Measurements from ENCODE around the gene NOL12.

Gene NOL12

DNA sequence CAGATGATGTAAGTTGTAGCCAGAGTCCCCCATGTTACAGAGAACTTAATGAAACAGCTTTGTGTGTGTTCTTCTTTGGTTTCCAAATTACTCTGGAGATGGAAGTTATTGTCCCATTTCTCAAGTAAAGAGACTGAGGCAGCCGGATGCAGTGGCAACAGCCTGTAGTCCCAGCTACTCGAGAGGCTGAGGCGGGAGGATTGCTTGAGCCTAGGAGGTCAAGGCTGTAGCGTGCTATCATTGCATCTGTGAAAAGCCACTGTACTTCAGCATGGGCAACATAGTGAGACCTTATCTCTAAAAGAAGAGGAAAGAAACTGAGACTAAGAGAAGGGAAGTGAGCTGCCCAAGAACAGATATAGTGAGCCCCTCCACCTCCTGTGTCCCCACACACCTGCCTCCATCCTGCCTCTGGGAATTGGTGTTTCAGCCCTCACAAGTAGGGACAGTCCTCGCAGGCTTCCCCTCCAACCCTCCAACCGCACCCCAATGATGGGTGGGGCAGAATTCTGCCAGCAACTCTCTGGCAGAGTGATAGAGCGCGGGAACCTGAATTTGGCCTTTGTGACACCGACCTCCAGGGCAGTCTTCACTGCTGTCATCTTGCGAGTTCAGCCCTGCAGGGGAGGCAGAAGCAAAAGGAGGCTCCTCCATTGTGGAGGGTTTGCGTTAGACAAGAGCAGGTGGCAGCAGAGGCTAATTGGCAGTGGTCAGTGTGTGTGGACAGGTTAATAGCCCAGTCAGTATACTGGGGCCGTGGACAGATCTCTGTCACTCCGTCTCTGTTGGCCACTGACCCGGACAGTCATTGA, 26.0 kb upstream of the NOL12 start:
- DNase-seq: no peak

DNA sequence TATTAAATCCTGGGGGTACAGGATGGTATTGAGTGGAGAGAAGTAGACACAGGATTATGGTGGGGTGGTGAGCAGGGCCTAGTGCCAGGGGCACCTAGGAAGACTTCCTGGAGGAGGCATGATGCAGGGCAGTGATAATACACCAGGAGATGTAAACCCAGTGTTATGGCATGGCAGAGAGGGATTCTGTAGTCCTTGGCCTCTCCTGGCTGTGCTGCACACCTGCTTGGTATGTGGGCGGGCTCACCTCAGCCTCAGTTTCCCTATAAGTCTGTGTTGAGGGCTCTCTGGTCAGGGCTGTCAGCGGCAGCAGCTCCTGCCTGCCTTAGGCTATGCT, 25.5 kb upstream of the NOL12 start:
- DNase-seq: no peak

DNA sequence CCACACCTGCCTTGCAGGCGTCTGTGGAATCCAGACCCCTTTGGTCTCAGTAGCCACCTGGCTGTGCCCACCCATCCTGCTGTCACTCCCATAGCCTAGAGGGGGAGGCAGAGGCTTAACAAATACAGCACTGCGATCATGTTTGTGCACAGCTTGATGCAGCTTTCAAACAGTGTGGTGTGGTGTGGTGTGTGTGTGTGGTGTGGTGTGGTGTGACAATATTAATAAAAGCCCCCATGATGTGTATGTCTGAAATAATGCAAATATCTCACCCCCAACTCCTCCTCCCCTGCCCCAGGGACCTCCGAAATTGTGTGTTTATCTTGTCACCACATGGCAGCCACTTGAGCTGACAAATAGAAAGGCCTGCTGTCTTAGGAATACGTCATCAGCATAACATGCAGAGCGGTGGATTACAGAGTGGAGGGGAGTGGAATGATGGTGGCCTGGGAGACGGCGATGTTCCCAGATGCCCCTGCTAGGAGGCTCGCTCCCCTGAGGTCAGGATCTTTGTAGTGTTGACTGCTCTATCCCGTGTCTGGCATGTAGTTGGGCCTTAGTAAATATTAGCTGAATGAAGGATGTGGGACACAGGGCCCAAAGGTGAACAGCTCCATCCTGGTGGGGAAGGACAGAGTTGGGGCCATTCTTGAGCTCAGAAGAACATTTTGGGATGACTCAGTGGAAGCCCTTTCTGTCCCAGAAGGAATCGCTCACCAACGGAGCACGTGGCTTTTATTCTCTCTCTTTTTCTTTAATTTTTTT, 24.8 kb upstream of the NOL12 start:
- peak; percentile 80 for DNase-seq

- no peak for DNase-seq
Observed at GRCh38 chr22:37662039-37662438, 24.1 kb upstream of the NOL12 start.

- no peak for DNase-seq
Observed at GRCh38 chr22:37663521-37664140, 22.5 kb upstream of the NOL12 start.

DNA sequence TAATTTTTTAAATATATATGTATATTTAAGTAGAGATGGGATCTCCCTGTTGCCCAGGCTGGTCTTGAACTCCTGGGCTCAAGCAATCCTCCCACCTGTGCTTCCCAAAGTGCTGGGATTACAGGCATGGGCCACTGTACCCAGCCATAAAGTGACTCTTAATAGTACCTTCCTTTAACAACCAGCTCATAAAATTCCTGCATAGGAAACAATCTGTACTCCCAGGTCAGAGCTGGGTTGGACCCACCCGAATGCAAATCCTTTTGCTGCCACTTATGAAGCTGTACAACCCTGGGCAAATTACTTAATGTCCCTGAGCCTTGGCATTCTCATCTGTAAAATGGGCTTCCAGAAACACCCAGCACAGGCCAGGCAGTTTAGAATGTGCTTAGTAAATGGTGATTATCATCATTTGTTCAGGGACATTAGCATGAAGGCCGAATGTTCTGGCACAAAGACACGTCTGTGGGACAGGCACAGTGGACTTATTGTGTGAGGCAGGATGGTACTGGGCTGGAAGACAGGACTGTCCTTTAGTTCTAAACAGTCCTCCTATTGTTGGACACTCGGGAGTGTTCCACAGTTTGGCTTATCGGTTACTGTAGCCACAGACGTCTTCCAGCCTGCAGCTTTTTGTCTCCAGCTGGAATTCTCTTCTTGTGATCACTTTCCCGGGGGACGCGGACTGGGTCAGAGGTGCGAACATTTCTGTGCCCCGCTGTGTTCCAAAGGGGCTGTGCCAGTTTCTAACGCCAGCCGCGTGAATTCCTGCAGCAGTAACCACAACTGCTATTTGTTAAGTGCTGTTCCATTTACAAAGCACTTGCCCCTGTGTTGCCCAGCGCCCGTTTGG, 21.7 kb upstream of the NOL12 start:
- DNase-seq: peak; percentile 84

GRCh38 chr22:37665487-37665886, 20.7 kb upstream of the NOL12 start:
- no peak for DNase-seq

DNA sequence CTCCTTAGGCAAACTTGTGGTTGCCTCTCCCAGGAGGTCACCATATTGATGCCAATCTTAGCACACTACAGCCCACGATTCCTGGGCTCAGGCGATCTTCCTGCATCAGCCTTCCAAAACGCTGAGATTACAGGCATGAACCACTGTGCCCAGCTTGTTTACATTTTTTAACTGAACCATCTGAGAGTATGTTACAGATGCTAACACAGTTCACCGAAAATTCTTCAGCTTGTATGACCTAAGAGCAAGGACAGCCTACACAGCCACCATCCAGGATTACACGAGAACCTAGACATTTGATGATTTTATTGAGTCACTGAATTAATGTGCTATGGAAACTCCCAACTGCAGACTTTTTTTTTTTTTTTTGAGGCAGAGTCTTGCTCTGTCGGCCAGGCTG, 16.6 kb upstream of the NOL12 start:
- no peak for DNase-seq

DNA sequence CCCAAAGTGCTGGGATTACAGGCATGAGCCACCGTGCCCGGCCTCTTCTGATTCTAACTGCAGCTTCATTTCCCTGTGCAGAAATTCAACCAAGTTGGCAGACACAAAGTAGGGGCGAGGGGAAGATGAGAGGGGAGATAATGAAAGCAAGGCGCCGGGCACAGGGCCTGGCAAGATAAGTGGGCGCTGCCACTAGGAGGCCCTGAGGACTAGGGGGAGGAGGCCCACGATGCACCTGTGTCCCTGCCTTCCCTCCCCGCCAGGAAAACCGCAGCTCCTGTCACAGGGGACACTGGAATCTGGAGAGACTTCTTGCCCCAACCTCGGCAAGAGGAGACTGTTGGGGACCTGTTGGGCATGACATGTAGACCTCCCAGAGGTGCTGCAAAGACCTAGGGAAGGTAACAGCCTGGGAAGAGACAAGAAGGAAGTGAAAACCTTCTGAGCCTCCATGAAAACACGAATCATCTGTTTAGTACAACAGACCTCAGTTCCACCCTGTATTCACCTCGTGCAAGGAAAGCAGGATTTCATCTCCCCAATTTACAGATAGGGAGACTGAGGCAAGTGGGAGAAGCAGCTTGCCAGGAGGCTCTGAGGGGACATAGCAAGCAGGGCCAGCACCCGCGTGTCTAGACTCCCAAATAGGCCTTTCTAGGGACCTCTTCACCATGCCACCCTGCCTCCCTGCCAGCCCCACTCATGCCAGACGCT, 13.8 kb upstream of the NOL12 start:
- DNase-seq: no peak

- no peak for DNase-seq
Observed at GRCh38 chr22:37672920-37673455, 13.2 kb upstream of the NOL12 start.

- no peak for DNase-seq
Observed at GRCh38 chr22:37674248-37674647, 11.9 kb upstream of the NOL12 start.

DNA sequence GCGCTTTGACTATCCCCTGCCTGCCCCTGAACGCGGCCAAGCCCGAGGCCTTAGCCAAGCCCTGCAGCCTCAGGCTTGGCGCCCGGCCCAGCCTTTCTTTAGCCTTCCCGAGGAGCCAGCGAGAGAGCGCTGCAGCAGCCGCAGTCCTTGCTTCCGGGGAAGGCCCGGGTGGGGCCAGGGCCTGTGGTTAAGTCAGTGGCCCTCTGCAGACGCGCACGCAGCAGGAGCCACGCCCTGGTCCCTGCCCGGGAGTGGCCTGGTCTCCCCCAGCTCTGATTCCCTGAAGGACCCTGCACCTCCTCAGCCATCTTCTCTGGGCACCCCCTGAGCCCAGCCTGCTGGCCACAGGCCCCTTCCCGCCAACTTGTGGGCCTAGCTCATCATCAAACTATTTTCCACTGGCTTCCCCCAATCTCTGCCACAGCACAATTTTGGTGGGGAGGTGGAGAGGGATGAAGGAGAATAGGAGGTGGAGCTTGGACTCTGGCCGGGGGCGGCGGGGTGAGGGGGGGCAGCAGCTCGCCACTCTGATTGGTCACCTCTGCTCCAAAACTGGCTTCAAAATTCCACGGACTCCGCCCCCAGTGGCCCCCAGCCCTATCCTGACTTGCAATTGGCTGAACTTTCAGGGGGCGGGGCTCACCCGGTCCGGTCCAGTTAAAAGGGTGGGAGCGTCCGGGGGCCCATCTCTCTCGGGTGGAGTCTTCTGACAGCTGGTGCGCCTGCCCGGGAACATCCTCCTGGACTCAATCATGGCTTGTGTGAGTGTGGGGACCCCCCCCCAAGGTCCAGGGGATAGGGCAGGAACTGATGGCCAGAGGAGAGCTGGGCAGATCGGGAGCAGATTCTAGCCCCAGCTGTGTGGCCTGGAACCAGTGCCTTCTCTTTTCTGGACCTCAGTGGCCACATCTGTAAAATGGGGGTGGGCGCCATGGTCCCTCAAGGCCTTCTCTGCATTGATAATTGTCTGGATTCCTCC, 10.9 kb upstream of the NOL12 start, which contains the start of gene LGALS1:
Gene LGALS1 (plus strand): TSS at position 686 of the 979 bp plus-strand sequence. CDS start 67 bp downstream, at position 753.
- peak; percentile 89 for DNase-seq

GRCh38 chr22:37675930-37676735, 10.0 kb upstream of the NOL12 start:
- no peak for DNase-seq

DNA sequence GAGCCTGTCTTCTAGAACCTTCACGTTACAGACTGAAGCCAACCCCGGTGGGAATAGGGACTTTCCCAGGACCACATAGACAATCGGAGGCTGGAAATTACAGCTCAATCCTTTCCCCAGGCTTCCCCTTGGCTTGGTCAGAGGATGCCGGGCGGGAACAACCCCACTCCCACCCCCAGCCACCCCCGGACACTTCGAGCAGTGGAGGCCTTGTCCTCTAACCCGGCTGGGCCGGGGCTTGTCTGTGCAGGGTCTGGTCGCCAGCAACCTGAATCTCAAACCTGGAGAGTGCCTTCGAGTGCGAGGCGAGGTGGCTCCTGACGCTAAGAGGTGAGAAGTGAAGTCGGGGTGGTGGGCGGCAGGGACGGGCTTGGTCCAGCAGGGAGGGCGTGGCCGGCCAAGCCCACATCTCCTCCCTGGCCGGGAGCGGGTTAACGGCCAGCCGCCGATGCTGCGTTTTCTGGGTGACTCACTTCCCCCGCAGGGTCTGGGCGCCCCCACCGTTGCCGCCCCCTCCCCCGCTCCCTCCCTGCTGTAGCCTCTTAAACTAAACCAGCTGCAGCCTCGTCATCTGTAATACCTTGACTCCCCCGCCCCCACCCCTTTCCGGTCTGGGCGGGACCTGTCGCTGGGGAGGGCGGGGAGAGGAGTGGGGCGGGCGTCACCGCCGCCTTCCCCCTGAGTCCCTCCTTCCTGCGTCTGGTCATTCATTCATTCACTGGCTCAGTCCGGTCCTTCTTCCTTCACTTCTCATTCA, 9.2 kb upstream of the NOL12 start:
- peak; percentile 99 for DNase-seq

GRCh38 chr22:37677493-37677974, 8.6 kb upstream of the NOL12 start:
- DNase-seq: no peak

GRCh38 chr22:37678372-37678771, 7.8 kb upstream of the NOL12 start:
- DNase-seq: no peak

DNA sequence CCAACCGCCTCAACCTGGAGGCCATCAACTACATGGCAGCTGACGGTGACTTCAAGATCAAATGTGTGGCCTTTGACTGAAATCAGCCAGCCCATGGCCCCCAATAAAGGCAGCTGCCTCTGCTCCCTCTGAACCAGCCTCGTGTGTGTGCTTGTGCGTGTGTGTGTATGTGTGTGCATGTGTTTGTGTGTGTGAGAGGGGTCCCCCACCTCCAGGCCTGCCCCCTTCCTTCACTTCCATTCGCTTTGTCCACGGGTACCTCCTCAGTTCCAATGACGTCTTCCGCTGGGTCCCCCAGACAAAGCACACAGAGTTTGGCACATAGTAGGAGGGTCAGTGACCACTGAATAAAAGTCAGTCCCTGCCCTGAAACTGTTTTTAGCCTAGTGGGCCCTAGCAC, 6.5 kb upstream of the NOL12 start:
- no peak for DNase-seq

DNA sequence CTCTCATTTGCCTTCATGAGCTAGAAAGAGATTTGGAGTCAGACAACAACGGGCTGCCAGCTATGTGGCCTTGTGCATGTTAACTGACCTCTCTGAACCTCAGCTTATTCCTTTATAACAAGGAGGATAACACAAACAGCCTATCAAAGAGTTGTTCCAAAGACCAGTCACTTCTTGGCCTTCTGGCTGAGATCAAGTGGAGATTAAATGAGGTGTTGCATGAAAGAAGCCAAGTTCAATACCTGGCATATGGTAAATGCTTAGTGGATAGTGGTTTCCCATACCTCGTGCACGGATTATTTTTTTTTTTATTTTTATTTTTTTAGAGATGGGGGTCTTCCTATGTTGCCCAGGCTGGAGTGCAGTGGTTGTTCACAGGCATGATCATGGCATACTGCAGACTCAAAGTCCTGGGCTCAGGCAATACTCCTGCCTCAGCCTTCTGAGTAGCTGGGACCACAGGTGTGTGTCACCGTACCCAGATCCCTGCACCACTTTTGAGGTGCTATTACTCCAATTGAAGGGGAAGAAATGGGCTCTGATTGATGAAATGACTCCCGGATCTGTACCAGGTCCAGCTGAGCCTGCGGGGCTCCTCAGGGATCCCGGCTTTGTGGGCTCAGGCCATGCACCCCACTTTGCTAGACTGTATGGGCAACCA, 5.8 kb upstream of the NOL12 start:
- DNase-seq: no peak
